HEK293 (cell line): ENCODE measurements around the gene CYB5R3.

ENCODE experiments used
- CTCF ChIA-PET: fragments of 350-600 bp; formaldehyde crosslinking; extraction: SDS; loops from one replicate; lab custom pipeline; 2021; ENCODE audit warnings: antibody characterized with exemption; lab: Yijun Ruan, JAX
- POLR2A ChIA-PET: fragments of 300-600 bp; formaldehyde crosslinking; extraction: SDS; loops from one replicate; lab custom pipeline; 2020; ENCODE audit warnings: antibody characterized with exemption, inconsistent platforms; lab: Yijun Ruan, JAX
- H3K27ac ChIP-seq: fragments of 200-500 bp; sonication (Bioruptor generic); 2 replicates; pipeline ENCODE4 v1.5.1; 2014; ENCODE audit warnings: low read depth, low read length, control low read depth, inconsistent platforms; ENCODE audit errors: extremely low read depth
- H3K36me3 ChIP-seq, 2 experiments: fragments of 200-500 bp in 1 of 2; sonication (Bioruptor generic) in 1 of 2; 1 replicate in 1 of 2; 2 replicates in 1 of 2; pipeline ENCODE4 v1.5.1; 2014 to 2017; ENCODE audit warnings: inconsistent platforms in 2 of 2, low read length in 2 of 2; ENCODE audit not compliant: control insufficient read depth in 2 of 2, insufficient read depth in 1 of 2
- H3K4me1 ChIP-seq: fragments of 200-500 bp; sonication (Bioruptor generic); 2 replicates; pipeline ENCODE4 v1.5.1; 2014; ENCODE audit warnings: mild to moderate bottlenecking, low read length, inconsistent platforms; ENCODE audit not compliant: control insufficient read depth, insufficient read depth
- H3K4me3 ChIP-seq: 2 replicates; pipeline ENCODE4 v1.5.1; 2011; ENCODE audit warnings: low read depth, mild to moderate bottlenecking, control low read depth, low read length, moderate library complexity
- H3K9me3 ChIP-seq: fragments of 200-500 bp; sonication (Bioruptor generic); 2 replicates; pipeline ENCODE4 v1.5.1; 2014; ENCODE audit warnings: low read depth, low read length, inconsistent platforms; ENCODE audit not compliant: control insufficient read depth, insufficient read depth
- CTCF ChIP-seq: fragments of 450-650 bp; formaldehyde crosslinking; IDR thresholded peaks from 2 replicates; pipeline ENCODE4 v1.5.1; 2016; ENCODE audit warnings: missing biosample characterization, missing genetic modification characterization
- KLF9 ChIP-seq: fragments of 450-650 bp; formaldehyde crosslinking; IDR thresholded peaks from 2 replicates; pipeline ENCODE4 v1.5.1; 2016; ENCODE audit warnings: missing biosample characterization, missing genetic modification characterization, low read depth
- WT1 ChIP-seq: fragments of 450-650 bp; formaldehyde crosslinking; IDR thresholded peaks from 2 replicates; pipeline ENCODE4 v1.5.1; 2016; ENCODE audit warnings: missing biosample characterization, missing genetic modification characterization
- ZBTB21 ChIP-seq: fragments of 450-650 bp; formaldehyde crosslinking; IDR thresholded peaks from 2 replicates; pipeline ENCODE4 v1.5.1; 2017; ENCODE audit warnings: missing biosample characterization, missing genetic modification characterization
- ZIC2 ChIP-seq: fragments of 450-650 bp; formaldehyde crosslinking; IDR thresholded peaks from 2 replicates; pipeline ENCODE4 v1.5.1; 2016; ENCODE audit warnings: missing biosample characterization, missing genetic modification characterization
- ZNF16 ChIP-seq: fragments of 450-650 bp; formaldehyde crosslinking; IDR thresholded peaks from 2 replicates; pipeline ENCODE4 v1.5.1; 2016; ENCODE audit warnings: low read depth, missing biosample characterization, missing genetic modification characterization
- ZNF184 ChIP-seq: fragments of 450-650 bp; IDR thresholded peaks from 2 replicates; pipeline ENCODE4 v1.5.1; 2018; ENCODE audit warnings: missing biosample characterization, mild to moderate bottlenecking, missing genetic modification characterization
- ZNF223 ChIP-seq: fragments of 450-650 bp; formaldehyde crosslinking; IDR thresholded peaks from 2 replicates; pipeline ENCODE4 v1.5.1; 2016; ENCODE audit warnings: missing biosample characterization, missing genetic modification characterization
- ZNF24 ChIP-seq: fragments of 450-650 bp; formaldehyde crosslinking; IDR thresholded peaks from 2 replicates; pipeline ENCODE4 v1.5.1; 2016; ENCODE audit warnings: missing biosample characterization, missing genetic modification characterization
- ZNF266 ChIP-seq: fragments of 450-650 bp; formaldehyde crosslinking; IDR thresholded peaks from 2 replicates; pipeline ENCODE4 v1.5.1; 2016; ENCODE audit warnings: missing biosample characterization, missing genetic modification characterization, low read depth
- ZNF311 ChIP-seq: fragments of 450-650 bp; formaldehyde crosslinking; IDR thresholded peaks from 2 replicates; pipeline ENCODE4 v1.5.1; 2017; ENCODE audit warnings: missing biosample characterization, missing genetic modification characterization, borderline replicate concordance
- ZNF473 ChIP-seq: fragments of 450-650 bp; formaldehyde crosslinking; IDR thresholded peaks from 2 replicates; pipeline ENCODE4 v1.5.1; 2017; ENCODE audit warnings: missing biosample characterization, missing genetic modification characterization
- ZNF623 ChIP-seq: fragments of 450-650 bp; formaldehyde crosslinking; IDR thresholded peaks from 2 replicates; pipeline ENCODE4 v1.5.1; 2016; ENCODE audit warnings: missing biosample characterization, missing genetic modification characterization
- ZNF768 ChIP-seq: fragments of 450-650 bp; formaldehyde crosslinking; IDR thresholded peaks from 2 replicates; pipeline ENCODE4 v1.5.1; 2018; ENCODE audit warnings: missing biosample characterization, mild to moderate bottlenecking, missing genetic modification characterization
- TF ChIP-seq, protein P1 (sequence below): fragments of 450-650 bp; formaldehyde crosslinking; conservative IDR thresholded peaks from 2 replicates; pipeline ENCODE4 v1.5.1; 2016; ENCODE audit warnings: low read depth, missing biosample characterization, missing genetic modification characterization

CYB5R3 gene

DNA sequence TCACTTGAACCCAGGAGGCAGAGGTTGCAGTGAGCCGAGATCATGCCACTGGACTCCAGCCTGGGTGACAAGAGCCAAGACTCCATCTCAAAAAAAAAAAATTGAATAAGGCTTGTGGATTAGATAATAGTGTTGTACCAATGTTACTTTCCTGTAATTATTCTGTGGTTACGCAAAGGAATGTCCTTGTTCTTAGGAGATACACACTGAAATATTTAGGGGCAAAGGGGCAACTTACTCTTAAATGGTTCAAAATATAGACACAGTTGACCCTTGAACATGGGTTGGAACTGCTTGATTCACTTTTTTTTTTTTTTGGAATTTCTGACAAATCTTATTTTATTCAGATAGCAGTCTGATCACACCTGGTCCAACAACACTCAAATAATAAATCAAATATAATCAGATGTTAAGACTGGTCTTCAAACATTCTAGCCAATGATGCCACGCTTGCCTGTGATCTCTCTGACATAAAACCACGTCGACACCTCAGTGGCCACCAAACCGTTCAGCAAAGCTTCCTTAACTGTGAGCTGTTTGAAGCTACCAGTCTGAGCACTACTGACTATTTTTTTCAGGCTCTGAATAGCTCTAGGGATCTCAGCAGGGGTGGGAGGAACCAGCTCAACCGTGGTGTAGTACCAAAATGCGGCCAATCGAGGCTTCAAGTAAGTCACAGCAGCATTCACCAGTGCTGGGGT, 9.5 kb downstream of the CYB5R3 start:
- CTCF ChIA-PET = interaction anchor here (0.6 to 1.1 kb wide), 4 partner anchors 14 to 181 kb away, joined by 3 to 7 read pairs (median 4); no protein-coding TSS in a partner anchor
- Histone ChIP-seq H3K27ac (no peak overlapping the region), H3K36me3 (peaks cover 3 to 24% of the 10 kb centered on the region in 2 experiments; a peak in 2 of 3 replicates), H3K9me3 (no peaks in the 10 kb centered on the region), H3K4me3 (no peak overlapping the region), H3K4me1 (peaks cover 3% of the 10 kb centered on the region)
- POLR2A ChIA-PET = interaction anchor here (1.0 kb wide), 1 partner anchor 8 kb away, joined by 3 read pairs; no protein-coding TSS in a partner anchor
- no peak for TF ChIP-seq ZNF223
- no peak for TF ChIP-seq ZBTB21 (tag by site-specific recombination)
- no peak for TF ChIP-seq ZNF266 (tag by site-specific recombination)
- TF ChIP-seq ZNF623 (tag by site-specific recombination) = no peak
- TF ChIP-seq CTCF (tag by site-specific recombination) = no peak
- no peak for TF ChIP-seq ZNF768 (tag by site-specific recombination)
- no peak for TF ChIP-seq ZNF184 (tag by site-specific recombination)
- TF ChIP-seq KLF9 (tag by site-specific recombination) = no peak
- no peak for TF ChIP-seq WT1 (tag by site-specific recombination)
- no peak for TF ChIP-seq ZNF473 (tag by site-specific recombination)

GRCh38 chr22:42637555-42637954, 11.6 kb downstream of the CYB5R3 start:
- CTCF ChIA-PET = interaction anchor here (0.6 to 2.8 kb wide), 4 partner anchors 12 to 383 kb away, joined by 3 to 17 read pairs (median 4); no protein-coding TSS in a partner anchor
- H3K9me3 ChIP-seq = no peaks in the 10 kb centered on the region
- H3K4me3 ChIP-seq = no peak overlapping the region
- TF ChIP-seq, protein P1, sequence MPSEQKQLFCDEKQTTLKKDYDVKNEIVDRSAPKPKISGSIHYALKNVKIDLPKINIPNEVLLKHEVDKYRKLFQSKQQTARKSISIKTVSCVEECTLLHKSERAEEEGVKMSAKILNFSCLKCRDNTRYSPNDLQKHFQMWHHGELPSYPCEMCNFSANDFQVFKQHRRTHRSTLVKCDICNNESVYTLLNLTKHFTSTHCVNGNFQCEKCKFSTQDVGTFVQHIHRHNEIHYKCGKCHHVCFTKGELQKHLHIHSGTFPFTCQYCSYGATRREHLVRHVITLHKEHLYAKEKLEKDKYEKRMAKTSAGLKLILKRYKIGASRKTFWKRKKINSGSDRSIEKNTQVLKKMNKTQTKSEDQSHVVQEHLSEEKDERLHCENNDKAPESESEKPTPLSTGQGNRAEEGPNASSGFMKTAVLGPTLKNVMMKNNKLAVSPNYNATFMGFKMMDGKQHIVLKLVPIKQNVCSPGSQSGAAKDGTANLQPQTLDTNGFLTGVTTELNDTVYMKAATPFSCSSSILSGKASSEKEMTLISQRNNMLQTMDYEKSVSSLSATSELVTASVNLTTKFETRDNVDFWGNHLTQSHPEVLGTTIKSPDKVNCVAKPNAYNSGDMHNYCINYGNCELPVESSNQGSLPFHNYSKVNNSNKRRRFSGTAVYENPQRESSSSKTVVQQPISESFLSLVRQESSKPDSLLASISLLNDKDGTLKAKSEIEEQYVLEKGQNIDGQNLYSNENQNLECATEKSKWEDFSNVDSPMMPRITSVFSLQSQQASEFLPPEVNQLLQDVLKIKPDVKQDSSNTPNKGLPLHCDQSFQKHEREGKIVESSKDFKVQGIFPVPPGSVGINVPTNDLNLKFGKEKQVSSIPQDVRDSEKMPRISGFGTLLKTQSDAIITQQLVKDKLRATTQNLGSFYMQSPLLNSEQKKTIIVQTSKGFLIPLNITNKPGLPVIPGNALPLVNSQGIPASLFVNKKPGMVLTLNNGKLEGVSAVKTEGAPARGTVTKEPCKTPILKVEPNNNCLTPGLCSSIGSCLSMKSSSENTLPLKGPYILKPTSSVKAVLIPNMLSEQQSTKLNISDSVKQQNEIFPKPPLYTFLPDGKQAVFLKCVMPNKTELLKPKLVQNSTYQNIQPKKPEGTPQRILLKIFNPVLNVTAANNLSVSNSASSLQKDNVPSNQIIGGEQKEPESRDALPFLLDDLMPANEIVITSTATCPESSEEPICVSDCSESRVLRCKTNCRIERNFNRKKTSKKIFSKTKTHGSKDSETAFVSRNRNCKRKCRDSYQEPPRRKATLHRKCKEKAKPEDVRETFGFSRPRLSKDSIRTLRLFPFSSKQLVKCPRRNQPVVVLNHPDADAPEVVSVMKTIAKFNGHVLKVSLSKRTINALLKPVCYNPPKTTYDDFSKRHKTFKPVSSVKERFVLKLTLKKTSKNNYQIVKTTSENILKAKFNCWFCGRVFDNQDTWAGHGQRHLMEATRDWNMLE (tag by site-specific recombination) = no peak
- TF ChIP-seq ZNF16 (tag by site-specific recombination) (no peak), ZNF311 (tag by site-specific recombination) (no peak), ZNF24 (tag by site-specific recombination) (no peak), ZIC2 (tag by site-specific recombination) (no peak)
- no peaks in the 10 kb centered on the region for H3K4me1 ChIP-seq
- POLR2A ChIA-PET = interaction anchor here (0.9 to 1.1 kb wide), 2 partner anchors 9 to 12 kb away, joined by 4 to 9 read pairs; partner anchors contain the start of gene CYB5R3
- H3K36me3 ChIP-seq = peaks cover 14 to 40% of the 10 kb centered on the region in 2 experiments; a peak in 2 of 3 replicates
- H3K27ac ChIP-seq = no peak overlapping the region
